Parathyroid adenoma (tissue), 2 donors: ENCODE data around the gene MIB1.

ENCODE experiments used
- H2AFZ ChIP-seq: fragments of 300-600 bp; sonication (generic); one replicate; pipeline ENCODE4 v1.7.0; 2017; ENCODE audit warnings: antibody characterized with exemption, mild to moderate bottlenecking
- H3K27ac ChIP-seq: fragments of 300-600 bp; sonication (generic); one replicate; pipeline ENCODE4 v1.7.0; 2017
- H3K27me3 ChIP-seq: fragments of 300-600 bp; sonication (generic); one replicate; pipeline ENCODE4 v1.7.0; 2017; ENCODE audit warnings: low read length; ENCODE audit not compliant: control insufficient read depth, insufficient read depth
- H3K36me3 ChIP-seq: fragments of 300-600 bp; sonication (generic); one replicate; pipeline ENCODE4 v1.7.0; 2017; ENCODE audit warnings: low read length; ENCODE audit not compliant: control insufficient read depth, insufficient read depth
- H3K4me1 ChIP-seq: fragments of 300-600 bp; sonication (generic); one replicate; pipeline ENCODE4 v1.7.0; 2017; ENCODE audit warnings: control low read depth
- H3K4me2 ChIP-seq: fragments of 300-600 bp; sonication (generic); one replicate; pipeline ENCODE4 v1.7.0; 2017; ENCODE audit warnings: low read length
- H3K4me3 ChIP-seq: fragments of 300-600 bp; sonication (generic); one replicate; pipeline ENCODE4 v1.7.0; 2017; ENCODE audit warnings: low read depth, low read length
- H3K79me2 ChIP-seq: fragments of 300-600 bp; sonication (generic); one replicate; pipeline ENCODE4 v1.7.0; 2017; ENCODE audit warnings: control low read depth
- H3K9ac ChIP-seq: fragments of 300-600 bp; sonication (generic); one replicate; pipeline ENCODE4 v1.7.0; 2017; ENCODE audit warnings: mild to moderate bottlenecking
- H3K9me3 ChIP-seq: fragments of 300-600 bp; sonication (generic); one replicate; pipeline ENCODE4 v1.7.0; 2017; ENCODE audit warnings: low read length; ENCODE audit not compliant: control insufficient read depth
- TF ChIP-seq, protein P1 (sequence below): fragments of 300-600 bp; sonication (generic); IDR thresholded peaks from one replicate; pipeline ENCODE4 v1.7.0; 2017; ENCODE audit warnings: antibody characterized with exemption, mild to moderate bottlenecking
- donor health status: primary hyperparathyroidism.

Gene MIB1

DNA sequence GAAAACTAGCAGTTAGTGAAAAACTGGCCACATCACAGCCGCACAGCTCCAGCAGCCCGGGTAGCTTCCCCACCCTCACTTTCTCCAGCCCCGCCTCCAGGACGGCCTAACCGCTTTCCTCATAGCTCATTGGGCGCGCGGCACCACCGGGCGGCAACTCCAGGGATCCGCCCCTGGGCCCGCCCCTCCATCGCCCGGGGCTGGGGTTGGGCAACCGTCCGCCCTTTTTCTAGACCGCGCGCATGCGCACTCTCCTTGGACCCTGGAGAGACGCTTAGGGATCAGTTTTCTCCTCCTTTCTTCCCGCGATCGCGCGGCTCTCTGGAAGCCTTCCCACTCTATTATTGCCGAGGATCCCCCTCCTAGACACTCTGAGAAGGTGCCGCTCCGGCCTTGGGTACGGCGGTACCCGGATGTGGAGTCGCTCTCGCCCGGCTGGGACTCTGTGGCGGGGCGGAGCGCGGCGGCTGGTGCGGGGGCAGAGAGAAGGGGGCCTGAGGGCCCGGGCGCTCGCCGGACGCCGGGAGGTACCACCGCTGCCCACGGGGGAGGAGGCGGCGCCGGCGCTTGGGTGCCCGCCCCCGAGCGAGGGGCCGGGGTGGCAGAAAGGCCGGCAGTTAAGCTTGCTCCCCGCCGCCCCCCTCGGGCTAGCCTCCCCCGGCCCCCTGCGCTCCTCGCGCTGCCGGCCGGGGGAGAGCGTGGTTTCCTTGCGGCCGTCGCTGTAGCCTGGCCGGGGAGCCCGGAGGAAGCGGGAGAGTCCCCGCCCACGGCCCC is at the start of gene MIB1:
TSS of gene MIB1 (plus strand) at position 255 of the 774 bp plus-strand sequence. CDS start 792 bp downstream, outside the sequence.
- TF ChIP-seq, protein P1, sequence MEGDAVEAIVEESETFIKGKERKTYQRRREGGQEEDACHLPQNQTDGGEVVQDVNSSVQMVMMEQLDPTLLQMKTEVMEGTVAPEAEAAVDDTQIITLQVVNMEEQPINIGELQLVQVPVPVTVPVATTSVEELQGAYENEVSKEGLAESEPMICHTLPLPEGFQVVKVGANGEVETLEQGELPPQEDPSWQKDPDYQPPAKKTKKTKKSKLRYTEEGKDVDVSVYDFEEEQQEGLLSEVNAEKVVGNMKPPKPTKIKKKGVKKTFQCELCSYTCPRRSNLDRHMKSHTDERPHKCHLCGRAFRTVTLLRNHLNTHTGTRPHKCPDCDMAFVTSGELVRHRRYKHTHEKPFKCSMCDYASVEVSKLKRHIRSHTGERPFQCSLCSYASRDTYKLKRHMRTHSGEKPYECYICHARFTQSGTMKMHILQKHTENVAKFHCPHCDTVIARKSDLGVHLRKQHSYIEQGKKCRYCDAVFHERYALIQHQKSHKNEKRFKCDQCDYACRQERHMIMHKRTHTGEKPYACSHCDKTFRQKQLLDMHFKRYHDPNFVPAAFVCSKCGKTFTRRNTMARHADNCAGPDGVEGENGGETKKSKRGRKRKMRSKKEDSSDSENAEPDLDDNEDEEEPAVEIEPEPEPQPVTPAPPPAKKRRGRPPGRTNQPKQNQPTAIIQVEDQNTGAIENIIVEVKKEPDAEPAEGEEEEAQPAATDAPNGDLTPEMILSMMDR = no peak
- Histone ChIP-seq H3K27me3 (no peaks in the 10 kb centered on the region), H3K9ac (peak within 1 kb of the TSS; percentile 20), H3K79me2 (peaks cover 5% of the 10 kb centered on the region), H3K4me2 (peak within 1 kb of the TSS; percentile 61), H2AFZ (peak within 1 kb of the TSS; percentile 95), H3K9me3 (no peaks in the 10 kb centered on the region), H3K27ac (peak within 1 kb of the TSS; percentile 90), H3K4me3 (peak within 1 kb of the TSS; percentile 94), H3K36me3 (no peaks in the 10 kb centered on the region), H3K4me1 (no peaks in the 10 kb centered on the region)

DNA sequence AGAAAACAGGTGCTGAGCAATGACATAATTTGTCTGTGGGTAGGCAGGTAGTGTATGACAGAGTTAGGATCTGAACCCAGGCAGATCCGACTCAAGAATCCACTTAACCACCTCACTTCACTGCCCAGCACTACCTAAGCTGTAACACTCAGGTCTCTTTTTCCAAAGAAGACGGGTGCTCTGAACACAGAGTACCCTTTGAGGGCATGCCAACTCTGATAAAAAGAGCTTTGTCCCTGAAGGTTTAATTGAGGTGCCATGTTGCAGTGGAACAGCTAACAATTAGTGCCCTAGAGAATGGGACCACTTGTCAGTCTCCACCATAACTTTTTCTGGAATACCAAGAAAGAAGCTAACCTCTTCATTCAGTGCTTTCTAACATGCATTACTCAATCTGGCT is 47.3 kb upstream of the MIB1 start:
- Histone ChIP-seq H3K79me2 (no peaks in the 10 kb centered on the region), H3K9ac (no peak overlapping the region), H2AFZ (no peak overlapping the region), H3K4me3 (no peak overlapping the region), H3K36me3 (no peaks in the 10 kb centered on the region), H3K4me1 (no peaks in the 10 kb centered on the region), H3K4me2 (no peak overlapping the region), H3K9me3 (no peaks in the 10 kb centered on the region), H3K27me3 (no peaks in the 10 kb centered on the region), H3K27ac (no peak overlapping the region)
- TF ChIP-seq, protein P1 = no peak

DNA sequence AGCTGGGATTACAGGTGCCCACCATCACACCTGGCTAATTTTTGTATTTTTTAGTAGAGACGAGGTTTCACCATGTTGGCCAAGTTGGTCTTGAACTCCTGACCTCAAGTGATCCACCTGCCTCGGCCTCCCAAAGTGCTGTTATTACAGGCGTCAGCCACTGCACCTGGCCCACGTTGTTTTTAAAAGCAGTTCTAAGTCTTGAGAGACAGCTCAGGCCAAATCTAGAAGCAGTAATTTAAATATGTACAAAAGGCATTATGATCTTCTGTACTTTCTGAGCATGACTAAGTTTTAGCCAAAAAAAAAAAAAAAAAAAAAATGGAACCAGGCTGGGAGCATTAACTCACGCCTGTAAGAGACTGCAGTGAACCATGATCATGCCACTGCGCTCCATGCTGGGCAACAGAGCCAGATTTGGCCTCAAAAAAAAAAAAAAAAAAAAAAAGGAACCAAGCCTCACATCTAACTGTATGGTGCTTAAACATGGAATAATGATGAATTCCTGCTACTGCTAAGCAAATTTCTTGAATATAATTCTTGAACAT is 40.0 kb upstream of the MIB1 start:
- Histone ChIP-seq H3K9ac (no peak overlapping the region), H3K79me2 (no peaks in the 10 kb centered on the region), H3K27me3 (no peaks in the 10 kb centered on the region), H2AFZ (no peak overlapping the region), H3K4me2 (no peak overlapping the region), H3K4me3 (no peak overlapping the region), H3K27ac (no peak overlapping the region), H3K9me3 (no peaks in the 10 kb centered on the region), H3K4me1 (peaks cover 4% of the 10 kb centered on the region), H3K36me3 (no peaks in the 10 kb centered on the region)
- TF ChIP-seq, protein P1 = no peak

DNA sequence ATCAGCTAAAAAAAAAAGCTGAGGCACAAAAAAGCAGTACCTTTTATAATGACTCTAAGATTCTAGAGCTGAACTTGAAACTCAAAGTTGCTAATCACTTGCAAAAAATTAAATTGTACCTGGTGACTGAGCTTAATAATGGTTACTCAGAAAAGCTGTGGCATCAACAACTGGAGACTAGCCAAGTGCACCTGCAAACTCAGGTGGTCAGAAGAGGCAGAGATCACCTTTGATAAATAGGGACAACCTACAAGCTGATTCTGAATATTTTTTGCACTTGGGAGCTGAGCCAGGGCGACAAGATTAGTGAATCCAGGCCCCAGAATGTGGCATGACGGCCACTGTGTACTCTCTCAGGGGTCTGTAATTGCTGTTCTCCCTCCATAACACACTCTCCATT is 39.0 kb upstream of the MIB1 start:
- Histone ChIP-seq H2AFZ (peak overlapping the region; percentile 56), H3K4me3 (no peak overlapping the region), H3K9me3 (no peaks in the 10 kb centered on the region), H3K79me2 (no peaks in the 10 kb centered on the region), H3K4me2 (no peak overlapping the region), H3K4me1 (peaks cover 4% of the 10 kb centered on the region), H3K27ac (no peak overlapping the region), H3K36me3 (no peaks in the 10 kb centered on the region), H3K9ac (no peak overlapping the region), H3K27me3 (no peaks in the 10 kb centered on the region)
- TF ChIP-seq, protein P1 = no peak

DNA sequence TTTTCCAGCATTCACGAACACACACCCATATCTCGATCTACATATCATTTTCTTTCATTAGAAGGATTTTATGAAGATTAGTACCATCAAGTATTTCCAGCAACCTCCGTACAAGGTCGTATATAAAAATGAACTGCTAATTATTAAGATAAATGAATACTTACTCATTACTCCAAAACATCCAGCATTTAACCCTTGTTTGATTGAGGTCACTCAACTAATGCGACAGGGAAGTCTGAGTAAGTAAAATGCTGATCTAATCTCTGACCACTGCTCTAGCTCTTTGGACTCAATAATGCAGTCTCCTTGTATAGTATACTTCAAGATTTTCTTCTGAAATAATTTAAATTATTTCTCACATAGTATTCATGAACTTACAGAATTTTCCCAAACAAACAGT is 38.0 kb upstream of the MIB1 start:
- Histone ChIP-seq H3K27me3 (no peaks in the 10 kb centered on the region), H2AFZ (no peak overlapping the region), H3K36me3 (no peaks in the 10 kb centered on the region), H3K4me1 (peaks cover 4% of the 10 kb centered on the region), H3K9ac (no peak overlapping the region), H3K27ac (no peak overlapping the region), H3K4me2 (no peak overlapping the region), H3K4me3 (no peak overlapping the region), H3K9me3 (no peaks in the 10 kb centered on the region), H3K79me2 (no peaks in the 10 kb centered on the region)
- TF ChIP-seq, protein P1 = no peak
